HPDE6-E6E7 (cell line): ENCODE results near the gene STMN3.
"Not testable (repeated sequence)": the region's sequence is repeated elsewhere in the genome, so short reads cannot be mapped to it uniquely, and the experiment has no call there.

Source experiments
- DNase-seq: peaks from one replicate; pipeline ENCODE4 v3.0.0; 2011; ENCODE audit warnings: missing footprints; ENCODE audit errors: extremely low spot score

Gene STMN3

GRCh38 chr20:63657260-63657936, 4.2 kb upstream of the STMN3 start:
- no peak for DNase-seq

- DNase-seq = no peak
Observed at GRCh38 chr20:63656451-63656850, 3.2 kb upstream of the STMN3 start.

- no peak for DNase-seq
Observed at GRCh38 chr20:63655249-63655648, 2.0 kb upstream of the STMN3 start.

GRCh38 chr20:63653974-63654668, 897 bp upstream of the STMN3 start:
- no peak for DNase-seq

- DNase-seq = no peak
Observed at GRCh38 chr20:63652192-63652980, 838 bp downstream of the STMN3 start.

- no peak for DNase-seq
Observed at GRCh38 chr20:63651942-63652191, 1.4 kb downstream of the STMN3 start.

GRCh38 chr20:63650486-63650885, 2.7 kb downstream of the STMN3 start:
- not testable (repeated sequence) for DNase-seq

- no peak for DNase-seq
Observed at GRCh38 chr20:63648895-63649589, 4.2 kb downstream of the STMN3 start.

- no peak for DNase-seq
Observed at GRCh38 chr20:63648190-63648589, 5.0 kb downstream of the STMN3 start.

GRCh38 chr20:63645218-63645617, 8.0 kb downstream of the STMN3 start:
- no peak for DNase-seq

GRCh38 chr20:63643946-63644345, 9.3 kb downstream of the STMN3 start:
- no peak for DNase-seq

GRCh38 chr20:63643499-63643898, 9.7 kb downstream of the STMN3 start:
- DNase-seq = no peak

GRCh38 chr20:63642527-63643247, 10.5 kb downstream of the STMN3 start:
- DNase-seq = no peak

- DNase-seq = peak; percentile 93
Observed at GRCh38 chr20:63641792-63642523, 11.3 kb downstream of the STMN3 start.

GRCh38 chr20:63641146-63641791, 12.0 kb downstream of the STMN3 start:
- DNase-seq = no peak

- not testable (repeated sequence) for DNase-seq
Observed at GRCh38 chr20:63640686-63641085, 12.5 kb downstream of the STMN3 start.

GRCh38 chr20:63640086-63640485, 13.1 kb downstream of the STMN3 start:
- no peak for DNase-seq

- no peak for DNase-seq
Observed at GRCh38 chr20:63639093-63639975, 13.9 kb downstream of the STMN3 start.
